BE2C (cell line): ENCODE results near the gene ATP5F1D.

Source experiments
- DNase-seq: peaks from one replicate; pipeline ENCODE4 v3.0.0-alpha.2; 2020
- H3K27me3 ChIP-seq: fragments of 250-450 bp; sonication (Bioruptor Pico); 2 replicates; pipeline ENCODE4 v1.5.1; 2020; ENCODE audit warnings: mild to moderate bottlenecking
- H3K36me3 ChIP-seq: fragments of 250-450 bp; sonication (Bioruptor Pico); 2 replicates; pipeline ENCODE4 v1.5.1; 2020; ENCODE audit warnings: mild to moderate bottlenecking
- H3K4me1 ChIP-seq: fragments of 250-450 bp; sonication (Bioruptor Pico); 2 replicates; pipeline ENCODE4 v1.5.1; 2020
- H3K4me3 ChIP-seq: 2 replicates; pipeline ENCODE4 v1.5.1; 2011; ENCODE audit warnings: low read depth, low read length
- H3K9me3 ChIP-seq: fragments of 250-450 bp; sonication (Bioruptor Pico); 2 replicates; pipeline ENCODE4 v1.5.1; 2020
- TF ChIP-seq, protein P1 (sequence below): IDR thresholded peaks from 2 replicates; pipeline ENCODE4 v1.5.1; 2012; ENCODE audit warnings: mild to moderate bottlenecking, low read depth, low read length

The ATP5F1D gene

DNA sequence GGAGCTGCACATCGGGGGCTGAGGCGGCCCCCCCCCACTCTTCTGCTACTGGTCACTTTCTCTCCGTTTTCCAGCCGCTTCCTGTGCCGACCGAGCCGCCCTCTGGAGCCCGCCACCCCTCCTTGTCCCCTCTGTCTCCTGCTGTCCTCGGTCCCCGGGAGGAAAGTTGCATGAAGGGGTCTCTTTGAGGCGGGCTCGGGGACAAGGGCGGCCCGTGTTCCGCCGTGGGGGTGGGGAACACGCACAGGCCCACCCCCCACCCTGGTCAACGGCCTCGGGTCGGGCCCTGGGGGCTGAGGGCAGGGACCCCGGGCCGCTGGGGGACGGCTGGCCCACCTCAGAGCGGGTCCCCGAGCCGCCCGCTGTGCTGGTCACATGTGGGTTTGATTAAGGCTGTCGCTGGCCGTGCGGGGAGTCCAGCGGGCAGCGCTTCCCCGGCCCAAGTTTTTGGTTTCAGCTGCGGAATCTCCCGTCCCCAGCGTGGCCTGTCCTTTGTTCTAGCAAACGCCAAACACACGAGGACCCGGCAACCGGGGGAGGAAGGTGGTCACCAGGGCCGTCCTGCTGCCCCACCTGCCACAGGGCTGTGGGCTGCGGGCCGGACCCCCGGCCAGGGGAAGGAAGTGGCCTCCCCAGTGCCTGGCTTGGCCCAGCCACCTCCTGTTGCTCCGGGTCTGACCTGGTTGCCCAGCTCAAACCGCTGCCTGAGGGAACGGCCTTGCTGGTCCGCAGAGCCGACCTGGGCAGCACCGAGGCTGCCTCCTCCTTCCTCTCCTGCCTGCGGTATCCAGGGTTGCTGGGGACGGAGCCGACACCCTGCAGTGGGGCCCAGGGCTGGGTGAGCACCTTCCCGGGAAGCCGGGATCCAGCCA lies 46.0 kb downstream of the ATP5F1D start:
- H3K27me3 ChIP-seq: peaks cover 29% of the 10 kb centered on the region
- H3K4me3 ChIP-seq: no peak overlapping the region

DNA sequence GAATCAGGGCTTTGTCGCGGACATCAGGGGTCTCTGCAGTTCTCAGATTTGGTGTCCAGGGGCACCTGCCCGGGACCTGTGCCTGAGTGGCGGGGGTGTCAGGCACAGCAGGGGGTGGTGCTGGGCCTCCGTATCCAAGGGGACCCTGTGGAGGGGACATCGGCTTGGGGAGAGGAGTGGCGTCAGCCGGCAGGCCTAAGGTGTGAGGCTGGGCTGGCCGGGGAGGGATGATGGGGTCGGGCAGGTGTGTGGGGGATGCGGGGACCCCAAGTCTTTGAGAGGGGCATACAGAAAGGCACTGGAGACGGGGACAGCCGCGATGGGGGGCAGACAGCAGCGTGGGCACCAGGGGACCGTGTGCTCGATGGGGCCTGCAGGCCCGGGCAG lies 46.7 kb downstream of the ATP5F1D start:
- Histone ChIP-seq H3K36me3 (no peaks in the 10 kb centered on the region), H3K27me3 (peaks cover 29% of the 10 kb centered on the region), H3K4me3 (no peak overlapping the region), H3K9me3 (no peaks in the 10 kb centered on the region), H3K4me1 (no peaks in the 10 kb centered on the region)
- DNase-seq: no peak
- TF ChIP-seq, protein P1, sequence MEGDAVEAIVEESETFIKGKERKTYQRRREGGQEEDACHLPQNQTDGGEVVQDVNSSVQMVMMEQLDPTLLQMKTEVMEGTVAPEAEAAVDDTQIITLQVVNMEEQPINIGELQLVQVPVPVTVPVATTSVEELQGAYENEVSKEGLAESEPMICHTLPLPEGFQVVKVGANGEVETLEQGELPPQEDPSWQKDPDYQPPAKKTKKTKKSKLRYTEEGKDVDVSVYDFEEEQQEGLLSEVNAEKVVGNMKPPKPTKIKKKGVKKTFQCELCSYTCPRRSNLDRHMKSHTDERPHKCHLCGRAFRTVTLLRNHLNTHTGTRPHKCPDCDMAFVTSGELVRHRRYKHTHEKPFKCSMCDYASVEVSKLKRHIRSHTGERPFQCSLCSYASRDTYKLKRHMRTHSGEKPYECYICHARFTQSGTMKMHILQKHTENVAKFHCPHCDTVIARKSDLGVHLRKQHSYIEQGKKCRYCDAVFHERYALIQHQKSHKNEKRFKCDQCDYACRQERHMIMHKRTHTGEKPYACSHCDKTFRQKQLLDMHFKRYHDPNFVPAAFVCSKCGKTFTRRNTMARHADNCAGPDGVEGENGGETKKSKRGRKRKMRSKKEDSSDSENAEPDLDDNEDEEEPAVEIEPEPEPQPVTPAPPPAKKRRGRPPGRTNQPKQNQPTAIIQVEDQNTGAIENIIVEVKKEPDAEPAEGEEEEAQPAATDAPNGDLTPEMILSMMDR: no peak

More for the DNA sequence above, 46.0 kb downstream of the ATP5F1D start:
- no peak for DNase-seq
- TF ChIP-seq, protein P1: no peak
- H3K36me3 ChIP-seq: no peaks in the 10 kb centered on the region
- H3K4me1 ChIP-seq: no peaks in the 10 kb centered on the region
- no peaks in the 10 kb centered on the region for H3K9me3 ChIP-seq

DNA sequence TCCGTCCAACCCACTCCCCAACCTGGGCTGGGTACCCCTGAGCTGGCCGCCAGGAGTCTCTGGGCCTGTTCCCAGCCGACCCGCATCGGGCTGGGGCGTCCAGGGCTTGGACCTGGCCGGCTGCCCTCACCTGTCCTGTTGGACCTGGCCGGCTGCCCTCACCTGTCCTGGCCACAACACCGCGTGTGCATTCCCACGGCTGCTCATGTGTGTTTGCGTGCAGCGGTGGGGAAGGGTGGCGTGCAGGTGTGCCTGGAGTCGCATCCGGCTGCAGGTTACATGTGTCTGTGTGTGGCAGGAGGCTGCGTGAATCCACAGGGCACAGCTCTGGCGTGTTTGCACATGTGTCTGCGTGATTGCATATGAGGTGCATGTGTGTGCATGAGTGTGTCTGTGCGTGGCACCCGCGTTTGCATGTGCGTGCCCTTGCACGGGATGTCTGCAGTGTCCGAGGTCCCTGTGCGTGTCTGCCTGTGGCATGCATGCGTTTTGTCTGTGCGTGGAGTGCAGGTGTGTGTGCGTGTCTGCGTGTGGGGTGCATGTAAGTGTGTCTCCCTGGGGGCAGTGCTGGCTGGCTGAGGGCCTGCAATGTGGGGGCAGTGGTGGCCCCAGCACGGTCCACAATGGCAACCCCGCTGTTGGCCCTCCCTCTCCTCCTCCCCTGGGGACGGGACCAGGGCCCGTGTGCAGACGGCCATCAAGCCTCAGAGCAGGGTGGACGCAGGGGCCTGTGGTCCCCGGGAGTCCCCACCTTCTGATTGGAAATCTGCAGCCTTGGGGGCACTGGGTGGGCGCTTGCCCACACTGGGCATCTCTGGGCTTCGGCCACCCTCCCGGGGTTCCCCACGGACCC lies 47.5 kb downstream of the ATP5F1D start:
- Histone ChIP-seq H3K27me3 (peaks cover 29% of the 10 kb centered on the region), H3K36me3 (no peaks in the 10 kb centered on the region), H3K4me3 (no peak overlapping the region), H3K9me3 (no peaks in the 10 kb centered on the region), H3K4me1 (no peaks in the 10 kb centered on the region)
- TF ChIP-seq, protein P1: no peak
- DNase-seq: no peak

DNA sequence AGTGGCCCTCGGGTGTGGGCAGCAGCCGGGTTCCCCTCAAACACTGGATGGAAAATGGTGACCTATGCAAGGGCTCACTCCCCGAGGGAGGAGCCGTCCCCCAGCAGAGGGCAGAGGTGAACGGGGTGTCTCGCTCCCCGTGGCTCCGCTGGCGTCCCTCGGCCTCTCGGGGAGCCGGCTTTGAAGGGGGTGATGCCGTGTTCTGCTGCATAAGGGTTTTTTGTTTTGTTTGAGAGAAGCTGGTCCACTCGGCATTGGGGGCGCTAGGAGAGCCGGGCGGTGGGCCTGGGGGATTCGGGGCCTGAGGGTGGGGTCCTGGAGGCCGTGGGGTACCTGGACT lies 48.1 kb downstream of the ATP5F1D start:
- H3K27me3 ChIP-seq: peaks cover 30% of the 10 kb centered on the region
- TF ChIP-seq, protein P1: no peak
- no peaks in the 10 kb centered on the region for H3K36me3 ChIP-seq
- no peaks in the 10 kb centered on the region for H3K9me3 ChIP-seq
- H3K4me3 ChIP-seq: no peak overlapping the region
- no peak for DNase-seq
- H3K4me1 ChIP-seq: no peaks in the 10 kb centered on the region

DNA sequence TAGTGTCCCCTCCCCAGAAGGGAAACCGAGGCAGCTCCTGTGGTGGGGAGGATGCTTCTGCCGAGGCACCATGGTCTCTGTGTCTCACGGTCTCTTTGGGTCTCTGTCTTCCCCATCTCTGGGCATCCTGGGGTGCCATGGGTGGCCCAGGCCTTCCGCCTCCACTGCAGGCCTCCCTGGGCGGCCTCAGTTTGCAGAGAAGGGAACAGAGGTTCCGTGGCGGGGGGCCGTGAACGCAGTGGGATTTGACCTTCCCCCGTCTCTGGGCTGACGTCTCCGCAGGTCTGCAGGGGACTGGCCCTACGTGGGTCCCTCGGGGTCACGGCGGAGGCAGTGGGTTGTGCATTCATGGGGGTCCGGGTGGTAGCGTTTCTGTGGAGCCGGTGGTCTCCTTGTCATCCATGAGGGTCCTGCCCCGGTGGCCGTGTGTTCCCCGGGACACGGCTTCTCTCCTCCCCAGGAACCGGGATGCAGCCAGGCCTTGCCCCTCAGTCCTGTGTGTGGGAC lies 48.7 kb downstream of the ATP5F1D start:
- TF ChIP-seq, protein P1: no peak
- peaks cover 27% of the 10 kb centered on the region for H3K27me3 ChIP-seq
- H3K9me3 ChIP-seq: no peaks in the 10 kb centered on the region
- H3K4me1 ChIP-seq: no peaks in the 10 kb centered on the region
- no peaks in the 10 kb centered on the region for H3K36me3 ChIP-seq
- no peak overlapping the region for H3K4me3 ChIP-seq
- no peak for DNase-seq
